CD4-positive, alpha-beta T cell treated with Interleukin-17A for 1 hour (primary cell): ENCODE data around the gene AMOTL2.

Experiments used
- DNase-seq: peaks from one replicate; pipeline ENCODE4 v3.0.0-alpha.2; 2020

Gene AMOTL2

GRCh38 chr3:134374105-134374790 lies at the start of gene AMOTL2:
TSS of gene AMOTL2 (minus strand) at chr3:134374447. CDS start at chr3:134371433, 3,014 bp downstream.
- DNase-seq: peak; percentile 8

GRCh38 chr3:134423153-134423552 lies 48.9 kb upstream of the AMOTL2 start:
- DNase-seq: no peak

- DNase-seq: no peak
These were observed 45.7 kb upstream of the AMOTL2 start for GRCh38 chr3:134419960-134420321.

DNA sequence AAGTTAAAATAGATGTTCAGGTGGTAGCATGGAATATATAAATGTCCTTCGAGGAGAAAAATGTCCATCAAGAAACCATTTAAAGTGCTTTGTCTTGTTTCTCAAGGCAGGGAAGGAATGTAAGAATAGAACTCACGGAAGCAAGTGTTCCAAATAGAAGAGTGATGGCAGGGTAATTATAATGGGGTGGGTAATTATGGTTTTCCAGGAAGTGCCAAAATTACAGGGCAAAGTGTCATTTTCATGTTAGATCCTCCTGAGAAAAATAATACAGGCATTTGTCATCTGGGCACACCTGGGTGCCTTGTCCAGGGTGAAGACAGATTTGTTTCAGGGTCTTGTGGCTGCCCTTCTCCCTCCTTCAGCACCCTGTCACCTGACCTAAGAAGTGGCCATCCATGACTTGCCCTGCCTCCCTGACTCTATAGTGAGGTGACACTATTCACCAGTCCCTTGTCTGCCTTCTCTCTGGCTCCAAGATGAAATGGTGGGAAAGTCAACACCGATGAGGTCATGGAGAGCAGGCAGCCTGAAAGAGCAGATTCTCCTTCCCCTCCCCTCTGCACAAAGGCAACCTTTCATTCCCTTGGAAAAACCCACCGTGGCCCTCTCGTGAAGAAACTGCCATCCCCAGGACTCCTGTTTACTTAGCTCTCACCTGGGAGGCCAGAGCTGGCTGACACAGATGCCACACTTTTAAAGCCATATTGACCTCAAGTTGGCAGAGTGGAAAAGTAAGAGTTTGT lies 45.1 kb upstream of the AMOTL2 start:
- no peak for DNase-seq

DNA sequence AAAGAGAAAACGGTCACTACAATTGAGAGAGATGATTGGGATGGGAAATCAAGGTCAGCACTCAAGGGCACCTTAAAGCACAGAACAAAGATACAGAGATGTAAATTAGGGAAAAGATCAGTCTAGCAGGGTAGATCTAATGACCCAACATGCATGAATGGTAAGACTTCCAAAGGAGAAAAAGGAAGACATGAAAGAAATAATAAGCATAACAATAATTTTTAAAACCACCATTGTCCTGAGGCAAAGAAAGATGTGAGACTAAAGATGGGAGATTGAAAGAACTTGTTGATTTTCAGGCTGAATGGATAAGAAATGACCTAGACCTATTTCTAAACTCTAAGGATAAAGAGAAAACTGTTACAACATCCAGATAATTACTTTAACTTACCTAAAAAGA lies 34.8 kb upstream of the AMOTL2 start:
- no peak for DNase-seq

DNA sequence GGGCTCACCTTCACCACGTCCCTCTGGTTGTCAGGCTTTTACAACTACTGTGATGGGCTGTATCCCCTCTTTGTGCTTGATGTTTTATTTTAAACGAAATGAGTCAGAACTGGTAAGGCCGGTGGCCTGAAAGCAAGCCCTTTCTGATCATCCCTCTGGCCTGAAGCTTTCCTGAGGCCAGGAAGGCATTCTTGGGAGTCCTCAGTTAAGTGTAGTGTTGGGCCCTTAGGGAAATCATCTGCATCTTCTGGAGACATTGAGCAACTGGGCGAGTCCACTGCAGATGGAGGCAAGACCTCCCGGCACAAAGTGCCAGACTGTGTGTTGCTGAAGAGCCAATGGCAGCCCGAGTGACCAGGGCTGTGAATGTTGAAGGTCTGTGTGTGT lies 33.0 kb upstream of the AMOTL2 start:
- no peak for DNase-seq

DNA sequence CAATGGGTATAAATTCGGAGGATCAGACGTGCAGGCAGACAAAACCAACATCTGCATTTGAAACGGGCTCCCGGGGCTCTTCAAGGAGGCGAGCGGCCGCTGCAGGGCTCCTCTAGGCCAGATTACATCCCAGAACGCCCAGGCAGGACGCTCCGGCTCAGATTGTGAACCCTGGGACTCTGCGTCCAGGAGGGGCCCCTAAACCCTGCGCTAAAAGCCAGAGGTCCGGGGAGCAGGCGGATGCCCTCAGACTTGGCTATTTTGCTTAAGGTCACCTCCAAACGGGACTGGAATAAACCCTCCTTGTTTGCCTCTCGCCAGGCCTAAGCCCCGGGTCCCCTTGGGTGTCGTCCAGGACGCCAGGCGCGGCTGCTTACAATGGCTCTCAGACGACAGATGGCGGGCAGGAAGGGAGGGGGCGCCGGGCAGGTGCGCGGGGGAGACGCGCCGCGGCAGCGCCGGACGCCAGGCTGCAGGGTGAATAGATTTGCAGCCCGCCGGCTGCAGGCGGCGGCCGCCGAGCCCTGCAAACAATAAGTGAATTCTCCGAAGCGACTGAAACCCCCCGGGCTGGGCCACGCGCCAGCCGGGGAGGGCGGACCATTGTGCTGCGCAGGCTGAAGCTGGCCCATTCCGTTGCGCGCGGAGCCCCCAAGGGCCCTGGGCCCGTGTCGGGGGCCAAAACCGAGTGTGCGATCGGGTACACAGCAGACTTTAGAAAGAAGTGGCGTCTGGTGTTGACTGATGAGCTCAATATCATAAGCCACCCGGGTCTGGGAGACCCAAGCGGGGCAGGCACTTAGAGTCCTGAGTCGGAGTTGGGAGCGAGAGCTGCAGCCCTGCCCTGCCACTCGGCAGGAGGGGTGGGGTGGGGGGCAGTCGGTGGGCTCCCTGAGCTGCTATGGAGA lies 32.3 kb upstream of the AMOTL2 start:
- DNase-seq: no peak

- DNase-seq: no peak
These were observed 30.2 kb upstream of the AMOTL2 start for GRCh38 chr3:134404366-134404885.

- no peak for DNase-seq
These were observed 23.5 kb upstream of the AMOTL2 start for GRCh38 chr3:134397755-134398154.

GRCh38 chr3:134395103-134395502 lies 20.9 kb upstream of the AMOTL2 start:
- no peak for DNase-seq

- DNase-seq: no peak
These were observed 20.1 kb upstream of the AMOTL2 start for GRCh38 chr3:134394380-134394779.

- DNase-seq: no peak
These were observed 18.8 kb upstream of the AMOTL2 start for GRCh38 chr3:134393074-134393473.

DNA sequence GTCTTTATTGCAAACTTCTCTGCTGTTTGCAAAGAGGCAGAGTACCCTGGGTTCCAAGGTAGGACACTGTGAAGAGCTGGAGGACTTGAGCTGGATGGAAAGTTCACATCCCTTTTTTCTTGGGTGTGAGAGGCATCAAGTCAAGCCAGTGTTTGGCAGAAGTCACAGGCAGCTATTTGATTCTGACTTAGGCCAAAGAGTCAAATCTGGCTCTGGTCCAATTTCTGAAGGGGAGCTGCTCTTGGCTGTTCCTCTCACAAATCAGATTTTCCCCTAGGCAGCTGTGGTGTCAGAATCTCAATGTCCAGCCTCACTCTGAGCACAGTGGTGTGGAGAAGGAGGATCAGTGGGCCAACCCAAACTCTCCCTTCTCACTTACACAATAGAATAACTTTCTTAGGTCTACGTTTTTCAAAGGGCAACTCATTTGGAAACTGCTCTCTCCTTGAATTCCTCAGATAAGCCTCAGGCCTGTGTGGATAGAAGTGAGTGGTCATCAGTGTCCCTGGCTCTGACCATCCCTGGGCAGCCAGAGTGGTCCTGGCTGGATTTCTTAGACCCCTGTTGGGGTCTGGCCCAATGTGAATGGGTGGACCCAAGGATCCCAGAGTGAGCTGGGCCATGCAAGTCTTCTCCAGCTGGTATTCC lies 18.2 kb upstream of the AMOTL2 start:
- DNase-seq: no peak

GRCh38 chr3:134389865-134390264 lies 15.6 kb upstream of the AMOTL2 start:
- no peak for DNase-seq

GRCh38 chr3:134388788-134389485 lies 14.7 kb upstream of the AMOTL2 start:
- no peak for DNase-seq

GRCh38 chr3:134388292-134388691 lies 14.0 kb upstream of the AMOTL2 start:
- no peak for DNase-seq

DNA sequence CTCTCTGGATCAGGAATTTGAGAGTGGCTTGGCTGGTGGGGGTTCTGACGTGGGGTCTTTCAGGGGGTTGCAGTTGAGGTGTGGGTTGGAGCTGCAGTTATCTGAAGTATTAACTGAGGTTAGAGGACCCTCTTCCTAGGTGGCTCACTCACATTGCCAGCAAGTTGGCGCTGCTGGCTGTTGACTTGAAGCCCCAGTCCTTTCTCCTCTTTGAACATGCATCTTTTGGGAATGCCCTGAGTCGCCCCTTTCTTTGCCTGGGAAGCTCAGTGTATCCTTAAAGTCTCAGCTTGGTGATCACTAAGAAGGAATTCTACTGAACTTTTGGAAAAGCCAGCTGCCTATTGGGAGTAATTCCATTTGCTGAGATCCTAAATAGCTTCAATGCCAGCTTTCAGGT lies 13.0 kb upstream of the AMOTL2 start:
- no peak for DNase-seq

GRCh38 chr3:134384963-134385362 lies 10.7 kb upstream of the AMOTL2 start:
- DNase-seq: no peak

DNA sequence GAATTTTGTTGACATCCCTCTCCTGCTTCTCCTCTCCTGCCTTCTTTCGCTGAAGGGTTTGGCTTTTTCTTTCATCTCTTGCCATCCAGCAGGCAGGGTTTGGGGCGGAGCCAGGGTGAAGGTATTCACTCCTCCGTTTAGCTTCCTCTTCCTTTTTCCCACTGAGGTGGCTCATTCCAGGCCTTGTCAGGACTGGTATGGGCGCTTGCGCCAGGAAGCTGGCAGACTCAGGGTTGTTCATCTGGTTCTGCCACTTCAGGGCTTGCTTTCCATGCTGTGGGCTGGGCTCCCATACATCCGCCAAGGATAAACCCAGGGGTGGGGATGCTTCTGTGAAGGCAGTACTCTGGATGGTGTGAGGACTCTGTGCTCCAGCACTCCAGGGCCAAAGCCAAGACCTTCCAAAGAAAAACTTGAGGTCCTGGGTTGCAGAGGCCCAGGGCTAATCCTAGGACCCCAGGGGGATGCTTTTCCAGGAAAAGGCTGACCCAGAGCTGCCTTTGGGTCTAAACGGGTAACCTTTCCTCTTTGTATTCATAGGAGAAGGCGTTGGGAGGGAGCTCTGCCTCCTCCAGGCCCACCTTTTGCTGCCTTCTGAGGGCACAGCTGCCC lies 7.7 kb upstream of the AMOTL2 start:
- DNase-seq: no peak

DNA sequence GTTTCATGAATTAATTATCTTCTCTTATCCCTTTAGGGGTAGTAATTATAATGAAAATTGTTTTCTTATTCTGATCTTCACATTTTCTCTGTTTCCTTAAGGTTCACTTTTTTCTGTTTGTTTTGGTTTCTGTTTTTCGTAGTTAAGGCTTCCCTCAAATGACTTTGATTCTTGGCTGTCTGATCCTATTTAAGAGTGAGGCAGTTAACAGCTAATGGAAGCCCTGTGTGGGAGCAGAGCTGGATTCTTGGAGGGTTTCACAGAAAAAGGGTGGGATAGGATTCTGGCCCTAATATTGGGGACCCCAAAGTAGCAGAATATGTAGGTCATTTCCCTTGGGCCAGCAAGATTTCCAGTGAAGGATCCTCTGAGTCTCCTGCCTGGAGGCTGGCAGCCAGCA lies 6.8 kb upstream of the AMOTL2 start:
- no peak for DNase-seq

DNA sequence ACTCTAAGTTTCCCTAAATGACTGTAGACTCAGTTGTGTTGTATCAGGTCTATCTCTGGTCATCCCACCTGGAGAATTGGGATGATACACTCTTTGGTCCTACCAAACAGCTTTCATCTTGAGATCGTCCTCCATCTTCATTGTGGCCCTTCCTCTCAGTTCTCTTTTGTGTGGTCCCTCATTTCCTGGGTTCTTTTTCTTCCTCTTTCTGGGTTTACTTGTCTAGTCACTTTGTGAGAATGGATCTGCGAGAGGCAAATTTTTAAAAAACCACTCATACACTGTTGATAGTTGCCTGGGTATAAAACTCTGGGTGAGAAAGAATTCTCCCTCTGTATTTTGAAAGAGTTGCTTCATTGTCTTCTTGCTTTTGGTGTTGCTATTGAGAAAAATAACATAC lies 6.0 kb upstream of the AMOTL2 start:
- no peak for DNase-seq

GRCh38 chr3:134378818-134379217 lies 4.6 kb upstream of the AMOTL2 start:
- no peak for DNase-seq
